ENCODE measurements around the gene KSR1. TPM values are rescaled to one million over a fixed set of nuclear protein-coding genes. Genes with fewer than 3 reads are reported as not detected.

The KSR1 gene
- total and polyA plus RNA-seq, 9 of the 15 experiments (the other 6 are each of a cell fraction or from before 2014, with no cell fraction given) = 1.4 to 51.7 (median 18.4) TPM

GRCh38 chr17:27669850-27670249 lies 213.6 kb downstream of the KSR1 start:
- H3K4me2 ChIP-seq (ENCODE audit: insufficient read depth, low read length) = no peak overlapping the region
- H3K4me1 ChIP-seq (replicated peaks in 1 of 2; ENCODE audit: control insufficient read depth in 2 of 2, insufficient read depth in 2 of 2, low read length in 2 of 2) = no peaks in the 10 kb centered on the region
- H3K27me3 ChIP-seq (ENCODE audit: control insufficient read depth in 2 of 2, insufficient read depth in 2 of 2, low read length in 2 of 2) = peaks cover 0 to 24% of the 10 kb centered on the region in 2 experiments; a peak in 2 of 5 replicates
- no peak overlapping the region for H3K9ac ChIP-seq (ENCODE audit: insufficient read depth in 1 of 2, low read depth in 2 of 2, low read length in 2 of 2)
- BruUV-seq (replicated peaks) = no TSS peak
- 0% methylated on average over 5 of the region's 5 CpGs for WGBS (ENCODE audit: insufficient coverage, low coverage, missing lambda C conversion rate)
- no peaks in the 10 kb centered on the region for H3K9me3 ChIP-seq (replicated peaks; ENCODE audit: control insufficient read depth, insufficient read depth, low read depth, low read length)
- H3K27ac ChIP-seq (ENCODE audit: extremely low read depth, low read depth, low read length) = no peak overlapping the region
- H3K9me1 ChIP-seq (ENCODE audit: control insufficient read depth, insufficient read depth, low read length) = no peaks in the 10 kb centered on the region
- in situ Hi-C loops (cut with MboI) = loop anchor here (10.0 kb wide), 1 partner anchor 75 kb away; no protein-coding TSS in a partner anchor
- no peak overlapping the region for H3K4me3 ChIP-seq
- ChIA-PET CTCF (ENCODE audit: low intra/inter-chr PET ratio) (no interaction called here), POLR2A (no interaction called here)
- no peaks in the 10 kb centered on the region for H3K79me2 ChIP-seq (ENCODE audit: control insufficient read depth, insufficient read depth, low read length)
- H3K36me3 ChIP-seq (ENCODE audit: control insufficient read depth, insufficient read depth, low read length) = no peaks in the 10 kb centered on the region
- H4K20me1 ChIP-seq (replicated peaks; ENCODE audit: control insufficient read depth, insufficient read depth, low read length) = no peaks in the 10 kb centered on the region
- no peak for DNase-seq (ENCODE audit: extremely low read depth in 1 of 4, low spot score in 3 of 4)
- no peak for FAIRE-seq
- intact Hi-C loops (cut with micrococcal nuclease) = no loop called here
- ATAC-seq = no peak
- no peak overlapping the region for H2AFZ ChIP-seq (ENCODE audit: low read depth, low read length)
- no peak for TF ChIP-seq PHB2 (IDR thresholded peaks at IDR 0.05; ENCODE audit: low read depth)
- TF ChIP-seq ZNF449 (CRISPR knock-in tag; IDR thresholded peaks at IDR 0.05) = no peak
- TF ChIP-seq CTBP1 (IDR thresholded peaks at IDR 0.05; ENCODE audit: borderline replicate concordance) = no peak
- no peak for TF ChIP-seq ZC3H8 (IDR thresholded peaks at IDR 0.05)
- no peak for TF ChIP-seq KAT7 (CRISPR knock-in tag; IDR thresholded peaks at IDR 0.05; ENCODE audit: borderline replicate concordance)
- no peak for TF ChIP-seq ZNF780A (CRISPR knock-in tag; IDR thresholded peaks at IDR 0.05)
- TF ChIP-seq ZNF778 (CRISPR knock-in tag; IDR thresholded peaks at IDR 0.05) = no peak
- no peak for TF ChIP-seq BRD4 (IDR thresholded peaks at IDR 0.05)
- no peak for TF ChIP-seq ATF3 (IDR thresholded peaks at IDR 0.05)
- TF ChIP-seq ATF3 (CRISPR knock-in tag; conservative IDR thresholded peaks at IDR 0.05) = no peak
- TF ChIP-seq NONO (IDR thresholded peaks at IDR 0.05; ENCODE audit: low read depth in 2 of 2, low read length in 1 of 2) = no peak
- no peak for TF ChIP-seq ZNF75A (CRISPR knock-in tag; IDR thresholded peaks at IDR 0.05)
- TF ChIP-seq DLX4 (CRISPR knock-in tag; IDR thresholded peaks at IDR 0.05) = no peak
- TF ChIP-seq NELFE (IDR thresholded peaks at IDR 0.05; ENCODE audit: insufficient read depth, insufficient read length) = no peak
- no peak for TF ChIP-seq RUNX1 (IDR thresholded peaks at IDR 0.05; ENCODE audit: low read depth)
- TF ChIP-seq E2F1 (CRISPR knock-in tag; IDR thresholded peaks at IDR 0.05) = no peak
- no peak for TF ChIP-seq MLX (CRISPR knock-in tag; conservative IDR thresholded peaks at IDR 0.05)
